ENCODE data around the gene AGTR1. TPM values are rescaled to one million over a fixed set of nuclear protein-coding genes. Genes with fewer than 3 reads are reported as not detected.

Gene AGTR1
- total and polyA plus RNA-seq, 10 of the 15 experiments (the other 5 are each of a cell fraction or from before 2014, with no cell fraction given): not detected

DNA sequence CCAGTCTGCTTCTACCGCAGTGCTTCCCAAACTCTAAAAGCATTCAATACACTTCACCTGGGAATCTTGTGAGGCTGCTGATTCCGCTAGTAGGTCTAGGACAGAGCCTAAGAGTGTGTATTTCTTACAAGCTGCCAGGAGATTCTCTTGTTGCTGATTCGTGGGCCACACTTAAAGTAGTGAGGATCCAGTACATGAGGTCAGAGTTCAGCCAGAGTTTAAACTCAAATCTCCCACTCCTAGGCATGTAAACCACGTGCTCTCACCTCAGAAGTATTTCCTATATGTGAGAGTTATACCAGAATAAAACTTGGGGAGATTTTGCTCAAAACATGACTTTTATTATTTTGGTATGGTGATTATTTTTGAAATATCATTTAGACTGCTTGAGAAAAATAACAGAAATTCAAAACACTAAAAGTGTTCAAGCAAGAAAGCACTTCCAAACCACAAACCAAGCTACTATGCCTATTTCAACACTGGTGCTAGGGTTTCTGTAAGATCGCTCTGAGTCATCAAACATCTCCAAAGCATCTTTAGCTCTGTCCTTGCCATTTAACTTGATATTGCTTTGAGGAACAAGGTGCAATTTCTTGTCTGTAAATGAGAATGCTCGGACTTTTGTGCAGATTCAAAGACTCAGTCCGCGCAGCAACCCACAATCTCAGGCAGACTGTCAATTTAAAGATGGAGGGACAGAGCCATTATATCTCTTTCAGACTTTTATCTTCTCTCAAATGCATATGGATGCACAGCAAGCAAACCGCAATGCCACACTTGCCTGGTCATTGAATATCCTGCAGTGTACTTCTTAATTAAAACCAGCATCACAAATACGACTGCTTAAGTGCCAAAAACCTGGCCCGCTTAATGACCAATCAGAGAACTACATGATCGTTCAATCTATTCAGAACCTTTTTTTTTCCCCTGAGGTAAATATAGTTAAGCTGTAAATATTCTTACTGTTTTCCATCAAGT, 59.8 kb downstream of the AGTR1 start (continued):
- TF ChIP-seq, protein P1, sequence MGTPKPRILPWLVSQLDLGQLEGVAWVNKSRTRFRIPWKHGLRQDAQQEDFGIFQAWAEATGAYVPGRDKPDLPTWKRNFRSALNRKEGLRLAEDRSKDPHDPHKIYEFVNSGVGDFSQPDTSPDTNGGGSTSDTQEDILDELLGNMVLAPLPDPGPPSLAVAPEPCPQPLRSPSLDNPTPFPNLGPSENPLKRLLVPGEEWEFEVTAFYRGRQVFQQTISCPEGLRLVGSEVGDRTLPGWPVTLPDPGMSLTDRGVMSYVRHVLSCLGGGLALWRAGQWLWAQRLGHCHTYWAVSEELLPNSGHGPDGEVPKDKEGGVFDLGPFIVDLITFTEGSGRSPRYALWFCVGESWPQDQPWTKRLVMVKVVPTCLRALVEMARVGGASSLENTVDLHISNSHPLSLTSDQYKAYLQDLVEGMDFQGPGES (IDR thresholded peaks at IDR 0.05): no peak
- TF ChIP-seq, protein P2, sequence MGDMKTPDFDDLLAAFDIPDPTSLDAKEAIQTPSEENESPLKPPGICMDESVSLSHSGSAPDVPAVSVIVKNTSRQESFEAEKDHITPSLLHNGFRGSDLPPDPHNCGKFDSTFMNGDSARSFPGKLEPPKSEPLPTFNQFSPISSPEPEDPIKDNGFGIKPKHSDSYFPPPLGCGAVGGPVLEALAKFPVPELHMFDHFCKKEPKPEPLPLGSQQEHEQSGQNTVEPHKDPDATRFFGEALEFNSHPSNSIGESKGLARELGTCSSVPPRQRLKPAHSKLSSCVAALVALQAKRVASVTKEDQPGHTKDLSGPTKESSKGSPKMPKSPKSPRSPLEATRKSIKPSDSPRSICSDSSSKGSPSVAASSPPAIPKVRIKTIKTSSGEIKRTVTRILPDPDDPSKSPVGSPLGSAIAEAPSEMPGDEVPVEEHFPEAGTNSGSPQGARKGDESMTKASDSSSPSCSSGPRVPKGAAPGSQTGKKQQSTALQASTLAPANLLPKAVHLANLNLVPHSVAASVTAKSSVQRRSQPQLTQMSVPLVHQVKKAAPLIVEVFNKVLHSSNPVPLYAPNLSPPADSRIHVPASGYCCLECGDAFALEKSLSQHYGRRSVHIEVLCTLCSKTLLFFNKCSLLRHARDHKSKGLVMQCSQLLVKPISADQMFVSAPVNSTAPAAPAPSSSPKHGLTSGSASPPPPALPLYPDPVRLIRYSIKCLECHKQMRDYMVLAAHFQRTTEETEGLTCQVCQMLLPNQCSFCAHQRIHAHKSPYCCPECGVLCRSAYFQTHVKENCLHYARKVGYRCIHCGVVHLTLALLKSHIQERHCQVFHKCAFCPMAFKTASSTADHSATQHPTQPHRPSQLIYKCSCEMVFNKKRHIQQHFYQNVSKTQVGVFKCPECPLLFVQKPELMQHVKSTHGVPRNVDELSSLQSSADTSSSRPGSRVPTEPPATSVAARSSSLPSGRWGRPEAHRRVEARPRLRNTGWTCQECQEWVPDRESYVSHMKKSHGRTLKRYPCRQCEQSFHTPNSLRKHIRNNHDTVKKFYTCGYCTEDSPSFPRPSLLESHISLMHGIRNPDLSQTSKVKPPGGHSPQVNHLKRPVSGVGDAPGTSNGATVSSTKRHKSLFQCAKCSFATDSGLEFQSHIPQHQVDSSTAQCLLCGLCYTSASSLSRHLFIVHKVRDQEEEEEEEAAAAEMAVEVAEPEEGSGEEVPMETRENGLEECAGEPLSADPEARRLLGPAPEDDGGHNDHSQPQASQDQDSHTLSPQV (IDR thresholded peaks at IDR 0.05): no peak
- TF ChIP-seq ZNF207 (IDR thresholded peaks at IDR 0.05; ENCODE audit: borderline replicate concordance): no peak
- TF ChIP-seq DPF2 (IDR thresholded peaks at IDR 0.05): no peak
